Activated T-helper 2 cell treated with anti-CD3 and anti-CD28 coated beads, Interferon-gamma antibody, Interleukin-2, Interleukin-4, amounts not matched to agents 10 μg/mL and 5 μg/mL and 100 μg/mL, durations not matched to agents 14 hours and 24 hours and 36 hours (primary cell): Measurements from ENCODE around the gene ANKS1B. TPM values are rescaled to one million over a fixed set of nuclear protein-coding genes. Genes with fewer than 3 reads are reported as not detected.
"Not testable (repeated sequence)": the region's sequence is repeated elsewhere in the genome, so short reads cannot be mapped to it uniquely, and the experiment has no call there.

Experiments
- DNase-seq: peaks from one replicate; pipeline ENCODE4 v3.0.0; 2021; ENCODE audit warnings: low spot score
- H3K27ac Mint-ChIP-seq: one replicate; pipeline ENCODE4 v1.8.0; 2021; ENCODE audit warnings: mixed read lengths
- H3K27me3 Mint-ChIP-seq: one replicate; pipeline ENCODE4 v1.8.0; 2021; ENCODE audit warnings: low read depth, mixed read lengths
- H3K36me3 Mint-ChIP-seq: one replicate; pipeline ENCODE4 v1.8.0; 2021; ENCODE audit warnings: low read depth, mixed read lengths
- H3K4me1 Mint-ChIP-seq: one replicate; pipeline ENCODE4 v1.8.0; 2021; ENCODE audit warnings: low read depth, mixed read lengths
- H3K4me3 Mint-ChIP-seq: one replicate; pipeline ENCODE4 v1.8.0; 2021; ENCODE audit warnings: low read depth, mild to moderate bottlenecking, moderate library complexity, mixed read lengths
- H3K9me3 Mint-ChIP-seq: one replicate; pipeline ENCODE4 v1.8.0; 2021; ENCODE audit warnings: mixed read lengths
- intact Hi-C: fragments of 100-400 bp; cut with micrococcal nuclease; formaldehyde crosslinking; loops from one replicate; pipeline ENCODE4 v1.15.1; 2023
- total RNA-seq: library from RNA; stranded (reverse); gene quantifications from 2 replicates; pipeline ENCODE4 v1.2.3, GENCODE V29; 2022

The ANKS1B gene
- total RNA-seq, 1 donor from 2014 or later: 1.0 TPM

- Mint-ChIP-seq H3K27me3 (no peaks in the 10 kb centered on the region), H3K36me3 (no peaks in the 10 kb centered on the region), H3K27ac (no peak overlapping the region), H3K4me1 (no peaks in the 10 kb centered on the region), H3K4me3 (no peak overlapping the region), H3K9me3 (no peaks in the 10 kb centered on the region)
- DNase-seq: no peak
- intact Hi-C loops: no loop called here
These were observed 289.7 kb downstream of the ANKS1B start for GRCh38 chr12:99695050-99695449.

- intact Hi-C loops: no loop called here
- H3K4me3 Mint-ChIP-seq: no peak overlapping the region
These were observed 298.6 kb downstream of the ANKS1B start for GRCh38 chr12:99686142-99686541.

GRCh38 chr12:99680276-99680675, 304.5 kb downstream of the ANKS1B start:
- H3K27me3 Mint-ChIP-seq: no peaks in the 10 kb centered on the region
- peaks cover 16% of the 10 kb centered on the region for H3K9me3 Mint-ChIP-seq
- intact Hi-C loops: no loop called here
- no peak overlapping the region for H3K27ac Mint-ChIP-seq
- H3K4me1 Mint-ChIP-seq: no peaks in the 10 kb centered on the region
- H3K36me3 Mint-ChIP-seq: no peaks in the 10 kb centered on the region
- no peak for DNase-seq
- H3K4me3 Mint-ChIP-seq: no peak overlapping the region

More at GRCh38 chr12:99686142-99686541, 298.6 kb downstream of the ANKS1B start:
- Mint-ChIP-seq H3K27me3 (no peaks in the 10 kb centered on the region), H3K4me1 (no peaks in the 10 kb centered on the region), H3K27ac (no peak overlapping the region), H3K9me3 (peaks cover 4% of the 10 kb centered on the region), H3K36me3 (no peaks in the 10 kb centered on the region)
- no peak for DNase-seq

- H3K4me1 Mint-ChIP-seq: no peaks in the 10 kb centered on the region
- H3K9me3 Mint-ChIP-seq: peaks cover 6% of the 10 kb centered on the region
- no peak overlapping the region for H3K27ac Mint-ChIP-seq
- intact Hi-C loops: no loop called here
- no peak overlapping the region for H3K4me3 Mint-ChIP-seq
- no peak for DNase-seq
- H3K27me3 Mint-ChIP-seq: no peaks in the 10 kb centered on the region
- no peaks in the 10 kb centered on the region for H3K36me3 Mint-ChIP-seq
These were observed 314.1 kb downstream of the ANKS1B start for GRCh38 chr12:99670635-99671034.

GRCh38 chr12:99658671-99659349, 325.9 kb downstream of the ANKS1B start:
- Mint-ChIP-seq H3K4me1 (no peaks in the 10 kb centered on the region), H3K36me3 (no peaks in the 10 kb centered on the region), H3K9me3 (no peaks in the 10 kb centered on the region), H3K4me3 (no peak overlapping the region), H3K27ac (no peak overlapping the region), H3K27me3 (no peaks in the 10 kb centered on the region)
- intact Hi-C loops: no loop called here
- DNase-seq: no peak

- H3K27me3 Mint-ChIP-seq: no peaks in the 10 kb centered on the region
- intact Hi-C loops: no loop called here
- H3K36me3 Mint-ChIP-seq: no peaks in the 10 kb centered on the region
- H3K27ac Mint-ChIP-seq: no peak overlapping the region
- H3K9me3 Mint-ChIP-seq: no peaks in the 10 kb centered on the region
- DNase-seq: no peak
- no peaks in the 10 kb centered on the region for H3K4me1 Mint-ChIP-seq
- H3K4me3 Mint-ChIP-seq: no peak overlapping the region
These were observed 335.2 kb downstream of the ANKS1B start for GRCh38 chr12:99649551-99649950.

GRCh38 chr12:99648183-99648582, 336.6 kb downstream of the ANKS1B start:
- intact Hi-C loops: no loop called here
- no peaks in the 10 kb centered on the region for H3K36me3 Mint-ChIP-seq
- no peaks in the 10 kb centered on the region for H3K9me3 Mint-ChIP-seq
- H3K27ac Mint-ChIP-seq: no peak overlapping the region
- no peak for DNase-seq
- no peaks in the 10 kb centered on the region for H3K4me1 Mint-ChIP-seq
- H3K27me3 Mint-ChIP-seq: no peaks in the 10 kb centered on the region
- H3K4me3 Mint-ChIP-seq: no peak overlapping the region

- Mint-ChIP-seq H3K36me3 (no peaks in the 10 kb centered on the region), H3K27ac (no peak within 1 kb of the TSS), H3K4me3 (no peak within 1 kb of the TSS), H3K9me3 (no peaks in the 10 kb centered on the region), H3K27me3 (no peaks in the 10 kb centered on the region), H3K4me1 (no peaks in the 10 kb centered on the region)
- DNase-seq: no peak
- intact Hi-C loops: no loop called here
These were observed 337.3 kb downstream of the ANKS1B start, which contains the start of gene GARIN6 for GRCh38 chr12:99647453-99647852. Gene GARIN6, plus strand, starts transcription at chr12:99647753. Its CDS starts 422 bp downstream, at chr12:99648175.

- intact Hi-C loops: no loop called here
- Mint-ChIP-seq H3K4me1 (no peaks in the 10 kb centered on the region), H3K27me3 (no peaks in the 10 kb centered on the region), H3K4me3 (no peak overlapping the region), H3K36me3 (no peaks in the 10 kb centered on the region), H3K9me3 (peaks cover 7% of the 10 kb centered on the region), H3K27ac (no peak overlapping the region)
- no peak for DNase-seq
These were observed 340.1 kb downstream of the ANKS1B start for GRCh38 chr12:99644629-99645028.

GRCh38 chr12:99627459-99627858, 357.3 kb downstream of the ANKS1B start:
- H3K9me3 Mint-ChIP-seq: no peaks in the 10 kb centered on the region
- no peaks in the 10 kb centered on the region for H3K27me3 Mint-ChIP-seq
- no peak overlapping the region for H3K4me3 Mint-ChIP-seq
- intact Hi-C loops: no loop called here
- H3K4me1 Mint-ChIP-seq: no peaks in the 10 kb centered on the region
- H3K27ac Mint-ChIP-seq: no peak overlapping the region
- no peaks in the 10 kb centered on the region for H3K36me3 Mint-ChIP-seq
- no peak for DNase-seq

GRCh38 chr12:99624591-99624990, 360.1 kb downstream of the ANKS1B start:
- not testable (repeated sequence) for H3K27me3 Mint-ChIP-seq, H3K9me3 Mint-ChIP-seq, H3K27ac Mint-ChIP-seq, H3K36me3 Mint-ChIP-seq, H3K4me3 Mint-ChIP-seq, DNase-seq, H3K4me1 Mint-ChIP-seq
- intact Hi-C loops: loop anchor here (5.0 kb wide), 1 partner anchor 237 kb away; no protein-coding TSS in a partner anchor

- Mint-ChIP-seq H3K36me3 (no peaks in the 10 kb centered on the region), H3K4me1 (no peaks in the 10 kb centered on the region), H3K27ac (no peak overlapping the region), H3K4me3 (no peak overlapping the region), H3K9me3 (peaks cover 4% of the 10 kb centered on the region), H3K27me3 (no peaks in the 10 kb centered on the region)
- no peak for DNase-seq
- intact Hi-C loops: loop anchor here (1.0 to 5.0 kb wide), 2 partner anchors 233 to 577 kb away; no protein-coding TSS in a partner anchor
These were observed 364.6 kb downstream of the ANKS1B start for GRCh38 chr12:99620159-99620479.

- no peaks in the 10 kb centered on the region for H3K4me1 Mint-ChIP-seq
- H3K9me3 Mint-ChIP-seq: peaks cover 4% of the 10 kb centered on the region
- DNase-seq: no peak
- intact Hi-C loops: loop anchor here (1.0 to 5.0 kb wide), 2 partner anchors 232 to 576 kb away; no protein-coding TSS in a partner anchor
- H3K27me3 Mint-ChIP-seq: no peaks in the 10 kb centered on the region
- no peak overlapping the region for H3K27ac Mint-ChIP-seq
- H3K4me3 Mint-ChIP-seq: no peak overlapping the region
- H3K36me3 Mint-ChIP-seq: no peaks in the 10 kb centered on the region
These were observed 365.2 kb downstream of the ANKS1B start for GRCh38 chr12:99619389-99620158.
